ENCODE data around the gene CACNA1C. TPM values are rescaled to one million over a fixed set of nuclear protein-coding genes. Genes with fewer than 3 reads are reported as not detected.

Gene CACNA1C
- total and polyA plus RNA-seq, 10 of the 15 experiments (the other 5 are each of a cell fraction or from before 2014, with no cell fraction given) = under 0.01 to 0.15 (median 0.09) TPM; not detected in 5

DNA sequence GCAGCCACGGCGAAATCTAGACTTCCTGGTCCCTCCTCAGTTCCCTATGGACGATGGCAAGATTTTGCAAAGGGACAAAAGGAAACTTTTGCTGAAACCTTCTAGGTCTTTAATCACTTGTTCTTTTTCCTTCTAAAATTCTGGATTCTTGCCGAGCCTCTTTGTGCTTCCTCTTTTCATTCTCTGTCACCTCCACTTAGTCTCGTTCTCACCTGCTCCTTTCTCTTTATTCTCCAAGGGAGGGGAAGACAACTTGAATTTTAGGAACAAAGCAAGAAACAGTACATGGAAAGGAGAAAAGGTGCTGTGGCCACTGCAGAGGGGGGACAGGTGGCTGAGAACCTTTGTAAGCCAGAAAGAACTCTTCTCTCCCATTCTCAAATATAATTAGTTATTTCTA is 194.8 kb downstream of the CACNA1C start:
- intact Hi-C loops (cut with micrococcal nuclease; ENCODE audit: unreplicated experiment) (no loop called here), in situ Hi-C loops (cut with MboI) (no loop called here)
- FAIRE-seq = no peak
- Histone ChIP-seq H3K4me2 (ENCODE audit: control insufficient read depth, insufficient read depth) (no peak overlapping the region), H3K9me3 (replicated peaks; ENCODE audit: control insufficient read depth, insufficient read depth, low read length) (no peaks in the 10 kb centered on the region), H3K9ac (ENCODE audit: control insufficient read depth, insufficient read depth, low read length) (no peak overlapping the region), H3K4me1 (ENCODE audit: control insufficient read depth, insufficient read depth, low read length) (peaks cover 33% of the 10 kb centered on the region), H3K27me3 (replicated peaks in 1 of 2; ENCODE audit: control insufficient read depth in 2 of 2, insufficient read depth in 2 of 2, low read length in 1 of 2) (no peaks in the 10 kb centered on the region), H4K20me1 (ENCODE audit: control insufficient read depth, insufficient read depth) (no peaks in the 10 kb centered on the region), H3K36me3 (ENCODE audit: control insufficient read depth in 2 of 2, insufficient read depth in 2 of 2, low read length in 1 of 2) (no peaks in the 10 kb centered on the region), H3K79me2 (ENCODE audit: control insufficient read depth, insufficient read depth, low read length) (no peaks in the 10 kb centered on the region), H3K27ac (ENCODE audit: control insufficient read depth, insufficient read depth) (no peak overlapping the region), H3K4me3 (no peak overlapping the region), H2AFZ (ENCODE audit: control insufficient read depth, low read depth, low read length) (no peak overlapping the region)
- no peak for TF ChIP-seq ZSCAN29 (IDR thresholded peaks at IDR 0.05)
- no peak for TF ChIP-seq PML (IDR thresholded peaks at IDR 0.05; ENCODE audit: low read length)
- no peak for TF ChIP-seq FOS (IDR thresholded peaks at IDR 0.05; ENCODE audit: borderline replicate concordance, extremely low read depth, insufficient read length)
- TF ChIP-seq CREM (IDR thresholded peaks at IDR 0.05; ENCODE audit: low read depth) = no peak
- TF ChIP-seq RAD21 (IDR thresholded peaks at IDR 0.05; ENCODE audit: insufficient read depth, low read depth, low read length) = no peak
- TF ChIP-seq GABPA (IDR thresholded peaks at IDR 0.05; ENCODE audit: low read depth) = no peak
- TF ChIP-seq CHD4 (IDR thresholded peaks at IDR 0.05) = no peak
- TF ChIP-seq, protein P1, sequence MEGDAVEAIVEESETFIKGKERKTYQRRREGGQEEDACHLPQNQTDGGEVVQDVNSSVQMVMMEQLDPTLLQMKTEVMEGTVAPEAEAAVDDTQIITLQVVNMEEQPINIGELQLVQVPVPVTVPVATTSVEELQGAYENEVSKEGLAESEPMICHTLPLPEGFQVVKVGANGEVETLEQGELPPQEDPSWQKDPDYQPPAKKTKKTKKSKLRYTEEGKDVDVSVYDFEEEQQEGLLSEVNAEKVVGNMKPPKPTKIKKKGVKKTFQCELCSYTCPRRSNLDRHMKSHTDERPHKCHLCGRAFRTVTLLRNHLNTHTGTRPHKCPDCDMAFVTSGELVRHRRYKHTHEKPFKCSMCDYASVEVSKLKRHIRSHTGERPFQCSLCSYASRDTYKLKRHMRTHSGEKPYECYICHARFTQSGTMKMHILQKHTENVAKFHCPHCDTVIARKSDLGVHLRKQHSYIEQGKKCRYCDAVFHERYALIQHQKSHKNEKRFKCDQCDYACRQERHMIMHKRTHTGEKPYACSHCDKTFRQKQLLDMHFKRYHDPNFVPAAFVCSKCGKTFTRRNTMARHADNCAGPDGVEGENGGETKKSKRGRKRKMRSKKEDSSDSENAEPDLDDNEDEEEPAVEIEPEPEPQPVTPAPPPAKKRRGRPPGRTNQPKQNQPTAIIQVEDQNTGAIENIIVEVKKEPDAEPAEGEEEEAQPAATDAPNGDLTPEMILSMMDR (IDR thresholded peaks at IDR 0.05 in 2 of 3, conservative IDR thresholded peaks at IDR 0.05 in 1 of 3; ENCODE audit: control insufficient read depth in 2 of 3, extremely low read depth in 1 of 3, insufficient read depth in 1 of 3, low read depth in 3 of 3, low read length in 3 of 3) = no peak
- TF ChIP-seq, protein P2, sequence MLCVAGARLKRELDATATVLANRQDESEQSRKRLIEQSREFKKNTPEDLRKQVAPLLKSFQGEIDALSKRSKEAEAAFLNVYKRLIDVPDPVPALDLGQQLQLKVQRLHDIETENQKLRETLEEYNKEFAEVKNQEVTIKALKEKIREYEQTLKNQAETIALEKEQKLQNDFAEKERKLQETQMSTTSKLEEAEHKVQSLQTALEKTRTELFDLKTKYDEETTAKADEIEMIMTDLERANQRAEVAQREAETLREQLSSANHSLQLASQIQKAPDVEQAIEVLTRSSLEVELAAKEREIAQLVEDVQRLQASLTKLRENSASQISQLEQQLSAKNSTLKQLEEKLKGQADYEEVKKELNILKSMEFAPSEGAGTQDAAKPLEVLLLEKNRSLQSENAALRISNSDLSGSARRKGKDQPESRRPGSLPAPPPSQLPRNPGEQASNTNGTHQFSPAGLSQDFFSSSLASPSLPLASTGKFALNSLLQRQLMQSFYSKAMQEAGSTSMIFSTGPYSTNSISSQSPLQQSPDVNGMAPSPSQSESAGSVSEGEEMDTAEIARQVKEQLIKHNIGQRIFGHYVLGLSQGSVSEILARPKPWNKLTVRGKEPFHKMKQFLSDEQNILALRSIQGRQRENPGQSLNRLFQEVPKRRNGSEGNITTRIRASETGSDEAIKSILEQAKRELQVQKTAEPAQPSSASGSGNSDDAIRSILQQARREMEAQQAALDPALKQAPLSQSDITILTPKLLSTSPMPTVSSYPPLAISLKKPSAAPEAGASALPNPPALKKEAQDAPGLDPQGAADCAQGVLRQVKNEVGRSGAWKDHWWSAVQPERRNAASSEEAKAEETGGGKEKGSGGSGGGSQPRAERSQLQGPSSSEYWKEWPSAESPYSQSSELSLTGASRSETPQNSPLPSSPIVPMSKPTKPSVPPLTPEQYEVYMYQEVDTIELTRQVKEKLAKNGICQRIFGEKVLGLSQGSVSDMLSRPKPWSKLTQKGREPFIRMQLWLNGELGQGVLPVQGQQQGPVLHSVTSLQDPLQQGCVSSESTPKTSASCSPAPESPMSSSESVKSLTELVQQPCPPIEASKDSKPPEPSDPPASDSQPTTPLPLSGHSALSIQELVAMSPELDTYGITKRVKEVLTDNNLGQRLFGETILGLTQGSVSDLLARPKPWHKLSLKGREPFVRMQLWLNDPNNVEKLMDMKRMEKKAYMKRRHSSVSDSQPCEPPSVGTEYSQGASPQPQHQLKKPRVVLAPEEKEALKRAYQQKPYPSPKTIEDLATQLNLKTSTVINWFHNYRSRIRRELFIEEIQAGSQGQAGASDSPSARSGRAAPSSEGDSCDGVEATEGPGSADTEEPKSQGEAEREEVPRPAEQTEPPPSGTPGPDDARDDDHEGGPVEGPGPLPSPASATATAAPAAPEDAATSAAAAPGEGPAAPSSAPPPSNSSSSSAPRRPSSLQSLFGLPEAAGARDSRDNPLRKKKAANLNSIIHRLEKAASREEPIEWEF (IDR thresholded peaks at IDR 0.05; ENCODE audit: insufficient replicate concordance, low read depth, low read length) = no peak
- TF ChIP-seq CREB1 (IDR thresholded peaks at IDR 0.05; ENCODE audit: low read depth) = no peak
- TF ChIP-seq, protein P3, sequence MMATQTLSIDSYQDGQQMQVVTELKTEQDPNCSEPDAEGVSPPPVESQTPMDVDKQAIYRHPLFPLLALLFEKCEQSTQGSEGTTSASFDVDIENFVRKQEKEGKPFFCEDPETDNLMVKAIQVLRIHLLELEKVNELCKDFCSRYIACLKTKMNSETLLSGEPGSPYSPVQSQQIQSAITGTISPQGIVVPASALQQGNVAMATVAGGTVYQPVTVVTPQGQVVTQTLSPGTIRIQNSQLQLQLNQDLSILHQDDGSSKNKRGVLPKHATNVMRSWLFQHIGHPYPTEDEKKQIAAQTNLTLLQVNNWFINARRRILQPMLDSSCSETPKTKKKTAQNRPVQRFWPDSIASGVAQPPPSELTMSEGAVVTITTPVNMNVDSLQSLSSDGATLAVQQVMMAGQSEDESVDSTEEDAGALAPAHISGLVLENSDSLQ (IDR thresholded peaks at IDR 0.05) = no peak
- no TSS peak for BruUV-seq (replicated peaks)
- ATAC-seq = no peak
- ChIA-PET RAD21 (ENCODE audit: unreplicated experiment) (no interaction called here), CTCF (no interaction called here), POLR2A (no interaction called here), SMC1A (ENCODE audit: uncharacterized antibody, unreplicated experiment) (interaction anchor here (0.9 kb wide), 1 partner anchor 214 kb away, joined by 3 read pairs; no protein-coding TSS in a partner anchor)
- DNase-seq (ENCODE audit: low read depth, low spot score) = no peak
- 11% methylated on average over 5 of the region's 5 CpGs for WGBS (ENCODE audit: insufficient coverage, insufficient replicate concordance, low lambda C conversion rate, missing lambda C conversion rate)

Measured in GM12878 (cell line).